ENCODE measurements around the gene ENPP3.

- no peak for TF ChIP-seq CTCF (IDR thresholded peaks at IDR 0.05)
- TF ChIP-seq EP300 (IDR thresholded peaks at IDR 0.05): no peak
Measured at GRCh38 chr6:131736811-131737210, 99.7 kb downstream of the ENPP3 start.
